Pancreas (tissue), 10 donors: ENCODE data around the gene IAPP. TPM values are rescaled to one million over a fixed set of nuclear protein-coding genes. Genes with fewer than 3 reads are reported as not detected.
"Not testable (repeated sequence)": the region's sequence is repeated elsewhere in the genome, so short reads cannot be mapped to it uniquely, and the experiment has no call there.

Source experiments
- ATAC-seq, 4 donors: fragments of 200-7000 bp; cut with Tn5 transposase; one replicate each; pipeline versions ENCODE4 v1.8.0 to v1.9.1; 2020; ENCODE audit warnings: mild to moderate bottlenecking in 4 of 4, moderate library complexity in 4 of 4
- DNase-seq, 6 donors: peaks; one replicate each; pipeline ENCODE4 v3.0.0-alpha.2; 2020
- FAIRE-seq: peaks from 2 replicates; lab custom pipeline; 2012; peaks lifted over from hg19 to GRCh38; lab: Jason Lieb, UNC
- H3K27ac ChIP-seq, 4 donors: fragments of 200-600 bp; sonication (generic); 1 replicate in 3 of 4; 2 replicates in 1 of 4; pipeline versions ENCODE4 v1.5.0 to v1.8.0; 2020
- H3K27me3 ChIP-seq, 4 donors: fragments of 200-600 bp; one replicate each; pipeline ENCODE4 v1.8.0; 2021
- H3K36me3 ChIP-seq, 3 donors: fragments of 200-600 bp; sonication (generic) in 1 of 3; one replicate each; pipeline versions ENCODE4 v1.5.0 to v1.8.0; 2020 to 2021
- H3K4me1 ChIP-seq, 3 donors: fragments of 200-600 bp; one replicate each; pipeline ENCODE4 v1.8.0; 2021
- H3K4me3 ChIP-seq, 4 donors: fragments of 200-600 bp; sonication (generic) in 2 of 4; one replicate each; pipeline versions ENCODE4 v1.5.0 to v1.8.0; 2020 to 2021
- H3K9me3 ChIP-seq, 4 donors: fragments of 200-600 bp; one replicate each; pipeline ENCODE4 v1.8.0; 2021
- CTCF ChIP-seq, 4 donors: fragments of 200-600 bp; sonication (generic) in 3 of 4; IDR thresholded peaks; one replicate each; pipeline versions ENCODE4 v1.5.0 to v1.8.0; 2021; ENCODE audit warnings: antibody characterized with exemption in 4 of 4
- WGBS, 2 donors: extraction: QIAGEN DNeasy Blood & Tissue Kit; methylation state at CpG; one replicate each; pipeline ENCODE4 v1.1.7; 2013; 5-methylcytosine and 5-hydroxymethylcytosine counted together
- intact Hi-C, 3 donors: fragments of 100-400 bp; cut with DNase I; formaldehyde crosslinking; loops; one replicate each; pipeline versions ENCODE4 v1.11.1 to v1.14.2; 2022
- polyA plus RNA-seq, 2 donors: library from polyadenylated mRNA; stranded (reverse); fragments of 200-250 nt; gene quantifications; one replicate each; pipeline ENCODE4 v1.2.3, GENCODE V29; 2013
- total RNA-seq, 6 donors: library from RNA; stranded (reverse); fragmentation: NEBNext Ultra II Directional in 4 of 6; extraction: Animal tissue kit (Norgen Biotek cat#: 25700) in 4 of 6; gene quantifications; one replicate each; pipeline versions ENCODE4 v1.2.1 to v1.2.4, GENCODE V29; 2021 to 2023
- donor health status: healthy with polysubstance abuse.
- donor health status: DM: no; HTN: no; CAD: no; lungs with moderate emphysema.
- donor health status: DM: no; HTN: no; CAD: no.
- donor health status: control.
- donor health status: control.
- donor health status: Bipolar disorder and iron deficiency.
- donor health status: DM: yes; HTN: yes; CAD: no.
- donor health status: DM: no; HTN: no; CAD: no.
- donor health status: DM: no; HTN: no; CAD: no.
- donor health status: DM: yes; HTN: yes; CAD: no.

Gene IAPP
- total and polyA plus RNA-seq, 8 donors, result 2.2 to 1,679 (median 83.0) TPM

DNA sequence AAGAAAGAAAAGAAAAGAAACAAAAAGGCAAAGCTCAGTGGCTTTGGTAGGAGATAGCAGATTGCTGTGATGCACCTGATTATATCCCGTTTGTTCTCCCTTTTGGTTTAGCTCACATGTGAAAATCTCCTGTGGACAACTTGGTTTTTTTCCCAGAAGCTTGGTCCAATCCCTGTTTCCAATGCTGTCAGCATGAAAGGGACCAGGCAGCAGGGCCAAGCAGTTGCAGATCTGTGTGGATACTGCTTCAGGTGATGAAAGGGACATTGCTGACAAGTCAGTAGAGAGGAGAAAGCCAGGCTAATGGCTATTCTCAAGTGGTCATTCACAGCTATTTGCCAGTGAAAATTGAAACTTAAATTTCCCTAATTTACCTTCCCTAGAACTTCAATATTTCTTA, 19.2 kb upstream of the IAPP start:
- no peak for DNase-seq
- H3K9me3 ChIP-seq, result no peaks in the 10 kb centered on the region
- TF ChIP-seq CTCF (IDR thresholded peaks at IDR 0.05), result no peak
- H3K27me3 ChIP-seq, result no peaks in the 10 kb centered on the region
- FAIRE-seq, result no peak
- no peak overlapping the region for H3K27ac ChIP-seq
- H3K4me3 ChIP-seq, result no peak overlapping the region
- no peaks in the 10 kb centered on the region for H3K36me3 ChIP-seq
- no peak for ATAC-seq
- intact Hi-C loops, result no loop called here
- H3K4me1 ChIP-seq, result no peaks in the 10 kb centered on the region
- 27 to 46% methylated on average over 1 of the region's 1 CpG for WGBS, 2 donors

DNA sequence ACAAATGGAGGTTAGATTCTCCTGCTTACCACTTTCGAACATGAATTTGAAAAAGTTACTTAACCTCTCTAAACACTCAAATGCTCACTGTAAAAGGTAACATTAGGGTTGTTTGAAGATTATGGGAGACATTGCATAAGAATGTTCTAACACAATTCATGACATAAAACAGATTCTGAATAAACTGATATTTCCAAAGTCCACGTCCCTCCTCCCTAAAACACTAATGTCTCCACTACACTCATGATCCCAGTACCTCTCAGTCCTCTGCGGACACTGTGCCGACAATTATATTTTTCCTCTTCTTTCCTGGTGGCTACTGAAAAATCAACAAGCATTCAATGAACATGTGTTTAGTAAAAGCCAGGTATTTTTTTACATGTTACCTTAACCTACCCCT, 18.8 kb upstream of the IAPP start:
- TF ChIP-seq CTCF (IDR thresholded peaks at IDR 0.05), result no peak
- intact Hi-C loops, result no loop called here
- no peak for DNase-seq
- WGBS, 2 donors, result 81 to 82% methylated on average over 4 of the region's 4 CpGs
- Histone ChIP-seq H3K4me3 (no peak overlapping the region), H3K27me3 (no peaks in the 10 kb centered on the region), H3K36me3 (no peaks in the 10 kb centered on the region), H3K4me1 (no peaks in the 10 kb centered on the region), H3K27ac (no peak overlapping the region), H3K9me3 (no peaks in the 10 kb centered on the region)
- ATAC-seq, result no peak
- FAIRE-seq, result no peak

- no peaks in the 10 kb centered on the region for H3K9me3 ChIP-seq
- FAIRE-seq, result no peak
- no peak for TF ChIP-seq CTCF (IDR thresholded peaks at IDR 0.05)
- WGBS, 2 donors, result 73 to 87% methylated on average over 1 of the region's 1 CpG
- no peaks in the 10 kb centered on the region for H3K4me1 ChIP-seq
- H3K4me3 ChIP-seq, result no peak overlapping the region
- ATAC-seq, result no peak
- no peak overlapping the region for H3K27ac ChIP-seq
- H3K27me3 ChIP-seq, result no peaks in the 10 kb centered on the region
- intact Hi-C loops, result no loop called here
- H3K36me3 ChIP-seq, result no peaks in the 10 kb centered on the region
- DNase-seq, result no peak
Observed at GRCh38 chr12:21354641-21355040, 18.1 kb upstream of the IAPP start.

DNA sequence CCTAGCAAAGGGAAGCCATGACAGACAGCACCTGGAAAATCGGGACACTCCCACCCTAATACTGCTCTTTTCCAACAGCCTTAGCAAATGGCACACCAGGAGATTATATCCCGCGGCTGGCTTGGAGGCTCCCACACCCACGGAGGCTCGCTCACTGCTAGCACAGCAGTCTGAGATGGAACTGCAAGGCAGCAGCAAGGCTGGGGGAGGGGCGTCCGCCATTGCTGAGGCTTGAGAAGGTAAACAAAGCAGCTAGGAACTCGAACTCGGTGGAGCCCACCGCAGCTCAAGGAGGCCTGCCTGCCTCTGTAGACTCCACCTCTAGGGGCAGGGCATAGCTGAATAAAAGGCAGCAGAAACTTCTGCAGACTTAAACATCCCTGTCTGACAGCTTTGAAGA, 12.1 kb upstream of the IAPP start:
- H3K36me3 ChIP-seq, H3K27me3 ChIP-seq, H3K27ac ChIP-seq, H3K4me3 ChIP-seq, H3K9me3 ChIP-seq, FAIRE-seq, ATAC-seq, H3K4me1 ChIP-seq, intact Hi-C loops: not testable (repeated sequence)
- 69 to 77% methylated on average over 10 of the region's 10 CpGs for WGBS, 2 donors
- DNase-seq, result peak in 1 of 6 donors; percentile 24

DNA sequence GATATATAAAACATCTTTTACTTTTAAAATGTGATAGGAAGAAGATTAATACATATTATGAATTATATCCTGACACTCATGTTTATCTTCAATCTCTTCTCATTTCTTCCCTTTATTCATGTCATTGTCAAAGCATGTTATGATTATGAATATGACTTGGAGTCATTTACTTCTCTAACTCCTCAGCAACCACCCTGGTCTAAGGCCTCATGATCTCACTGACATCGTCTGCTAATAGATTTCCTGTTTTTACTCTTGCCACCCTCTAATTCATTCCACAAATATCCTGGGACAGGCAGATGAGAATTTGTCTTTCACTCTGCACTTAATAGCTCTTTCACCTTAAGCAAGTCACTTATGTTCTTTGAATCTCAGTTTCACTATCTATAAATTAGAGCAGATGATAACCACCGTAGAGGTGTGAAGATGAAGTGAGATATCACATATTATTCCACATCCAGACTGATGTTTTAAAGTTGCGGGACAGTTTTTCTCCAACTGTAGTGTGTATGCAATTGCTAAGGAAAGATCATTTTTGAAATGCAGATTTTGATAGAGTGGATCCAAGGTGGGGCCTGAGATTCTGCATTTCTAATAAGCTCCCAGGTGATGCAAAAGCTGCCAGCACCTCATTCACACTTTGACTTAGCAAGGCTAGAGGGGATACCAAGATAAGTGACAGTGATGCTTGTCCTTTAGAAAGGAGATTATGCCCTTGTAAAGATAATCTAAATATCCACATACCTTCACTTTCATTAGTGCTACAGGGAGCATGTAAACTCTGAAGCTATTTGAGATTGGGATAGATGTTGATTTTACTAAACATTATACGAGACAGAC, 3.3 kb upstream of the IAPP start:
- no peak overlapping the region for H3K4me3 ChIP-seq
- no peak for DNase-seq
- H3K27me3 ChIP-seq, result no peaks in the 10 kb centered on the region
- WGBS, 2 donors, result 43 to 52% methylated on average over 4 of the region's 4 CpGs
- H3K27ac ChIP-seq, result no peak overlapping the region
- H3K4me1 ChIP-seq, result no peaks in the 10 kb centered on the region
- no peak for TF ChIP-seq CTCF (IDR thresholded peaks at IDR 0.05)
- FAIRE-seq, result no peak
- intact Hi-C loops, result no loop called here
- ATAC-seq, result no peak
- H3K36me3 ChIP-seq, result no peaks in the 10 kb centered on the region
- no peaks in the 10 kb centered on the region for H3K9me3 ChIP-seq
